Endothelial cell of umbilical vein (primary cell): ENCODE results near the gene MAGI1.

Experiments used
- EZH2 ChIP-seq: IDR thresholded peaks from 2 replicates; pipeline ENCODE4 v1.6.1; 2012; ENCODE audit warnings: borderline replicate concordance, low read depth, mild to moderate bottlenecking, moderate library complexity, low read length, inconsistent platforms; ENCODE audit not compliant: severe bottlenecking
- FOS ChIP-seq: IDR thresholded peaks from 2 replicates; pipeline ENCODE4 v1.6.1; 2011; ENCODE audit warnings: mild to moderate bottlenecking, low read length, moderate library complexity, borderline replicate concordance; ENCODE audit not compliant: insufficient read depth
- GATA2 ChIP-seq: IDR thresholded peaks from 2 replicates; pipeline ENCODE4 v1.7.0; 2011; ENCODE audit warnings: low read depth, mild to moderate bottlenecking, moderate library complexity, mixed read lengths, low read length; ENCODE audit not compliant: insufficient read length, insufficient read depth
- JUN ChIP-seq: IDR thresholded peaks from 2 replicates; pipeline ENCODE4 v1.6.1; 2011; ENCODE audit warnings: borderline replicate concordance, low read depth; ENCODE audit not compliant: insufficient read length, insufficient read depth
- MYC ChIP-seq: IDR thresholded peaks from one replicate; pipeline ENCODE4 v1.6.1; 2011; ENCODE audit warnings: mild to moderate bottlenecking, low read depth, low read length
- POLR2A ChIP-seq: IDR thresholded peaks from 2 replicates; pipeline ENCODE4 v1.6.1; 2012; ENCODE audit warnings: low read depth, mild to moderate bottlenecking, control low read depth, low read length
- POLR2AphosphoS5 ChIP-seq: IDR thresholded peaks from 2 replicates; pipeline ENCODE4 v1.6.1; 2012; ENCODE audit warnings: low read depth, mild to moderate bottlenecking, control low read depth, low read length, moderate library complexity; ENCODE audit not compliant: insufficient read depth
- TF ChIP-seq, protein P1 (sequence below), 2 donors: IDR thresholded peaks; 1 replicate in 1 of 2; 2 replicates in 1 of 2; pipeline ENCODE4 v1.5.1; 2011; ENCODE audit warnings: low read length in 2 of 2, mild to moderate bottlenecking in 2 of 2, moderate library complexity in 2 of 2, control low read depth in 1 of 2, inconsistent platforms in 1 of 2, low read depth in 1 of 2; ENCODE audit not compliant: insufficient read depth in 1 of 2; ENCODE audit errors: extremely low read depth in 1 of 2
- TF ChIP-seq, protein P2 (sequence below): IDR thresholded peaks from 2 replicates; pipeline ENCODE4 v1.6.1; 2011; ENCODE audit not compliant: insufficient read depth, insufficient read length

DNA sequence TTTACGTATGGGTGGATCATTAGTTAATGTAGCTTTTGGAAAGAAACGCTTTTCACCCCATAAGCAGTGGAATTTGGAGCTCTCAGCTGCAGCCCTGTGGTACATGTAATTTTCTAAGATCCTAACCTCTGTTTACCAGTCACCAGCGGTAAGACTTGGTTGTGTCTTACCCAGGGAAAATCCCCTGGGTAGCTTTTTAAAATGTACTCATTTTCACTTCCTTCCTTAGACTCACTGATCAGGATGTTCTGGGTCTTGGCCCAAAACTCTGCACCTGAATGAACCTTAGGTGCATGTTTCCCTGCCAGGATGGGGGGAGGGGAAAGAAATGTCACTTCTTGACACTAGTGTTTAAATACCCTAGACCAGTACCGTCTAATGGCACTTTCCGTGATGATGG lies 605.2 kb downstream of the MAGI1 start:
- TF ChIP-seq, protein P1, sequence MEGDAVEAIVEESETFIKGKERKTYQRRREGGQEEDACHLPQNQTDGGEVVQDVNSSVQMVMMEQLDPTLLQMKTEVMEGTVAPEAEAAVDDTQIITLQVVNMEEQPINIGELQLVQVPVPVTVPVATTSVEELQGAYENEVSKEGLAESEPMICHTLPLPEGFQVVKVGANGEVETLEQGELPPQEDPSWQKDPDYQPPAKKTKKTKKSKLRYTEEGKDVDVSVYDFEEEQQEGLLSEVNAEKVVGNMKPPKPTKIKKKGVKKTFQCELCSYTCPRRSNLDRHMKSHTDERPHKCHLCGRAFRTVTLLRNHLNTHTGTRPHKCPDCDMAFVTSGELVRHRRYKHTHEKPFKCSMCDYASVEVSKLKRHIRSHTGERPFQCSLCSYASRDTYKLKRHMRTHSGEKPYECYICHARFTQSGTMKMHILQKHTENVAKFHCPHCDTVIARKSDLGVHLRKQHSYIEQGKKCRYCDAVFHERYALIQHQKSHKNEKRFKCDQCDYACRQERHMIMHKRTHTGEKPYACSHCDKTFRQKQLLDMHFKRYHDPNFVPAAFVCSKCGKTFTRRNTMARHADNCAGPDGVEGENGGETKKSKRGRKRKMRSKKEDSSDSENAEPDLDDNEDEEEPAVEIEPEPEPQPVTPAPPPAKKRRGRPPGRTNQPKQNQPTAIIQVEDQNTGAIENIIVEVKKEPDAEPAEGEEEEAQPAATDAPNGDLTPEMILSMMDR (IDR thresholded peaks at IDR 0.05; ENCODE audit: extremely low read depth in 1 of 2, insufficient read depth in 1 of 2, low read depth in 1 of 2, low read length in 2 of 2), result no peak
- TF ChIP-seq EZH2 (no peak), POLR2A (no peak), MYC (no peak), FOS (no peak), POLR2AphosphoS5 (no peak), JUN (no peak), GATA2 (no peak)
- TF ChIP-seq, protein P2, sequence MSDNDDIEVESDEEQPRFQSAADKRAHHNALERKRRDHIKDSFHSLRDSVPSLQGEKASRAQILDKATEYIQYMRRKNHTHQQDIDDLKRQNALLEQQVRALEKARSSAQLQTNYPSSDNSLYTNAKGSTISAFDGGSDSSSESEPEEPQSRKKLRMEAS, result no peak
